GM19452 (cell line): Measurements from ENCODE around the gene SLCO2B1.

Experiments
- ATAC-seq: cut with Tn5 transposase; IDR thresholded peaks from one replicate; pipeline ENCODE4 v1.9.1; 2021; ENCODE audit not compliant: unreplicated experiment

Gene SLCO2B1

GRCh38 chr11:75214843-75215242 lies 63.9 kb downstream of the SLCO2B1 start:
- no peak for ATAC-seq

- ATAC-seq = no peak
Observed at GRCh38 chr11:75219869-75220268, 69.0 kb downstream of the SLCO2B1 start.

DNA sequence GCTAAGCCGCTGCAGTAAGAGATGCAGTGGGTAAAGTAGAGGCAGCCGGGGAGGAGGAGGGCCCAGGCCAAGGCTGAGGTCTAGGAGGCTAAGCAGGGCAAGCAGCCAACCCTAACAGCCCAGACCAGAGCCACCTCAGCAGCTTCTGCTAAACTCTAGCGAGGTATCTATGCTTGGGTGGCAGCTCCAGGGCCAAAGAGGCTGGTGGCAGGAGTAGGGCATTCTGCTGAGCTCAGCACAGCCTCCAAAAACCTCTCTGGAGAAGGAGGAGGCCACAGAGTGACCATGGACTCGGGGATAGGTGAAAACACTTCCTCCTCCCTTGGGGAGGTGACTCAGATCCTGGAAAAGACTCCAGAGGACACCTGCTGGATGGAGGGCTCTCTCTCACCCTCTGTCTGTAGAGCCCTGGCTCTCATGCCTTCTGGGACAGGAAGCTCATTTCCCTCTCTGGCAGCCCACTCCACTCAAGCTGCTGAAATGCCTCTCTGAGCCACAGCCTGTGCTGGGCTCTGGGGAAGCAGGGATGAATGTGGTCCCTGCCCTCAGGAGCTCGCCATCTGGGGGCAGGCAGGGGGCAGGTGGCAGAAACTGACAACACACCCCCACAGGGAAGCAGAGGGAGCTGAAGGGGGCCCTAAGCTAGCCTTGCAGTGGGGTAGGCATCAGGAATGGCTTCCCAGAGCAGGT lies 73.2 kb downstream of the SLCO2B1 start:
- ATAC-seq = no peak

- ATAC-seq = no peak
Observed at GRCh38 chr11:75225794-75226193, 74.9 kb downstream of the SLCO2B1 start.

GRCh38 chr11:75229466-75229865 lies 78.6 kb downstream of the SLCO2B1 start:
- ATAC-seq = no peak

GRCh38 chr11:75230621-75231020 lies 79.7 kb downstream of the SLCO2B1 start:
- ATAC-seq = no peak

DNA sequence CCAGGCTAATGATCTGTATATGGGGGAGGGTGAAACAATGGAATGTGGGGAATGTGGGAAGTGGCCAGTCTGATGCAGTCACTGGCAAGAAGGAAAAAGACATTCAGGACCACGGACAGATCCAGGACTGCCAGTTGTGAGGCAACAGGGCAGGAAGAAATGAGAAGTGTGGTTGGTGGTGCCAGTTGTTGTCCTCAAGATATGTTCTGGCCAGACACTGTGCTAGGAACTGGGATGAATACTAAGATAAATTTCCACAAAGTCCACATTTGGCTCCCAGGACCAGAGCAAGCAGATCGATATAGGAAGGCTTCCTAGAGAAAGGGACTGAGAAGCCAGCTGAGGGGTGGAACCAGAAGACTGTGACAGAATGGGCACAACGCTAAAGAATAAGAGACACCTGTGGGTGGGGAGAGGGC lies 82.9 kb downstream of the SLCO2B1 start:
- no peak for ATAC-seq

DNA sequence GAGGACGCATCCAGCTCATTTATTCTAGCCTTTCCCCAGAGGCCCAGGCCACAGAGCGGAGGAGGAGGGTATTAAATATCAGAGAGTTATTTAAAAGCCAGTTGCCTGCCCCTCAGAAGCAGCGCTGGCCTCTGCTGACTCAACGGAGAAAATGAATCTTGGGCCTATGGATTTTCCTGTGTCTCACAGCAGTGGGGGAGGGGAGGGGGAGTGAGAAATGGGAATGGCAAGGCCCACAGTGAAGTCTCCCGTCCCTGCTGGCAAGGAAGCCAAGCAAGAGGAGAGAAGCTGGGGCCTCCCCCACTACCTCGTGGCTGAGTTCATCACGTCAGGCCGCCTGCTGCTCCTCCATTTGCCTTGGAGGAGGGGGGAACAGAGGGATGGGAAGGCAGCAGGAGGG lies 85.2 kb downstream of the SLCO2B1 start:
- ATAC-seq = no peak

DNA sequence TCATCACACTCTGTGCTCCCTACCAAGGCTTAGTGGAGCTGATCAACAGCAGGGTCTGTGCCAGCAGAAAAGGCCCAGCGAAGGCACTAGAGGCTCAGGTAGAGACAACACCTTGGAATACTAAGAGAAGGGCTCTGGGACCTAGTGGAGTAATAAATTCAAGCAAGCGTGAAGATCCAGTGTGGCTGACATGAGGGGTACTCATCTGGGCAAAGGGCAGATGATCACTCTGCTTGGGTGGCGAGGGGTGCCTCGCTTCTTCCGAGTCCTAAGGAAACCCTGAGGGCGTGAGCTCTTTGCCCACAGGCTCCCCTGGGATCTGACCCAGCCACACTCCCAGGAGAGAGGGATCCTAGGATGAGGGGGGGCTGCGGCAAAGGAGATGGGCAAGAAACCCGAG lies 86.1 kb downstream of the SLCO2B1 start:
- no peak for ATAC-seq

DNA sequence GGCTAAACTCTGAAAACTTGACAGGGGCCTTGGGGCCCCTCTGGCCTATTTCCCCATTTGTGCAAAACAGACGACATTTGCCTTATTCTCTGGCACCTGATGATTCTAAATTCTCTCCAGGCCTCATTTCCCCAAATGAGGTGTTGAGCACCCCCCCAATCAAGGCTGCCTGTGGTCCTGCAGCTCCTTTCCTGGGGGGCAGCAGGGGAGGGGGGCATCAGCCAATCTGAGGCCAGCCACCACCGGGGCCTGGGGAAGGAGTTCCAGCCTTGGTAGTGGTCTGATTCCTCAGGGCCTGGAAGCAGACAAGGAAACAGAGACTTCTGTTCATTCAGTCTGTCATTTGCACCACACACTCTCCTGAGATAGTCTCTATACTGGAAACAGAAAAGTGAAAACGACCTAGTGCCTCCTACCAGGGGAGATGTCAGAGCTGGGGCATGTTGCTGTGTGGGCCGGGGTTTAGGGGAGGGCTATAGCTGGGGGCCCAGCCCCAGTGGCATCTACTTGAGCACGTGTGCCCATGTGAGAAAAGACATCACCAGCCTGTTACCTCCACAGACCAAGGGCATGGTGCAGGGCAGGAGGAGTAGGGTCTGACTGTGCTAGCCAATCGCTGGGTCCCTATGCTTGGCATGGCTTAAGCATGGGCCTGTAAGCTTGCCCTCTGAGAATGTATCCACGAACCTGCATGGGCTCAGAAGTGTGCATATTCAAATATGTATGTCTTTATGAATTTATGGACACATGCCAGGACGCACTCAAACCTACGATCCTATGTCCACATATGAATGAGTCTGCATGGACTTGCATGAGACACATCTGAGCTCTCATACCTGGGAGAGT lies 87.9 kb downstream of the SLCO2B1 start:
- ATAC-seq = no peak

DNA sequence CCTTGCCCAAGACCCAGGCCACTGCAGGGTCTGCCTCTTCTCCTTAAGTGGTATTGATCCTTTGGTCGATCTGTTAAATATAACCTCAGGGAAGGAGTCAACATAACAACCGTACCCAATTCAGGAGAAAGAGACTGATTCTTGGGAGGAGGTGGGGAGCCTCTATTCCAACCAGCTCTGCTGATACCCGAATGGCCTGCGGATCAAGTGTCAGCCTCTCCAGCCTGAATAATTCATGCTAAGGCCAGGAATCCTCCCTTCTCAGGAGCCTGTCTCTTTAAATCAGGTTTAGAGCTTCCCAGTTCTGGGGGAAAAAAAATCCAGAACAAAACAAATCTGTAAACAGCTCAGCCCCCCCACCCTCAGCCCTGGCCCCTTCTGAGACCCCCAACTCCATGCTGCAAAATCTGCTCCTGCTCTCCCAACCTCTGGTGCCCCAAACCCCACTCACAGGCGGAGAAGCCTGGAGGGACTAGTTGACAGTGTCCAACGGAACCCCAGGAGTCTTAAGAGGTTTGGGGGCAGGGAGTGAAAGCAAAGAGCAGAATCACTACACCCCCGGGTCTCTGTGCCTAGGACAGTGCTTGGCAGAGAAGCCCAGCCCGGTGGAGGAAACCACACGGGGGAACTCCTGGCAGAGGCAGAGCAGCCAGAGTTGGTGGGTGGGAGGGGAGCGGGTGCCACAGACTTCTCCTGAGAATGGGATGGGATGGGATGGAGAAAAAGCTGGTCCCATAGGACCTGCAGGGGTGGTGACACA lies 88.8 kb downstream of the SLCO2B1 start:
- no peak for ATAC-seq

DNA sequence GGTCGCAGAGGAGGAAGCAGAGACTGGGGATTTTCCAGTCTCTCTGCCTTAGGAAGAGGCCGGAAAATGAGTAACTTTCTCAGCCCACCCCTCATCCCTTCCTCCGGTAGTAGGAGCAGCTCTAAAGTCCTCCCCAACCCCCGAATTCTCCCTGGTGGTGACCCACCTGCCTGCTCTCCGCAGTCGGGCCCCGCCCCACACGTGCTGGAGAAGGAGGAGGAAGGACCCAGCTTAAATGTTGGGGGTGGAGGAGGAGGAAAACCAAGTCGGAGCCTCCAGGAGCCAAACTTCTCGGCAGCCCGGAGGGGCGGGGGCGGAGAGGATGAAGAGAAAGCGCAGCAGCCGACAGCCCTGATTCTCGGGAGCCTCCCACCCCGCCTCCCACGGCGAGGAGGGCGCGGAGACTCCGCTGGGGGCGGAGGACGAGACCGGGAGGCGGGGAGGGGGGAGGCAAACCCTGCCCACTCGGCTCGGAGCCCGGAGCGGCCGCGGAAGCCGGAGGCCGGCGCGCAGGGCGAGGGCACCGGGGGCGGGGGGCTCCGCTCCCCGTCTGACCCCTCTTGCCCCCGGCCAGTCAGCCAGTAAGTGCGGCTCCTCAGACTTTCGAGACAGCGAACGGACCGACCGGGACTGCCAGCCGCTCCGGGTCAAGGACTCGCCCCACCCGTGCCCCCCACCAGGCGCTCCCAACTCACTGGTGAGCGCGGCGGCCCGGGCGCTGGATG lies 89.6 kb downstream of the SLCO2B1 start, which contains the start of gene TPBGL:
Gene TPBGL, plus strand, starts transcription at position 464 of the 725 bp plus-strand sequence. CDS start 276 bp downstream, outside the sequence.
- ATAC-seq = no peak

GRCh38 chr11:75241036-75241905 lies 90.4 kb downstream of the SLCO2B1 start:
- ATAC-seq = peak; percentile 91

GRCh38 chr11:75241906-75242644 lies 91.2 kb downstream of the SLCO2B1 start:
- no peak for ATAC-seq

DNA sequence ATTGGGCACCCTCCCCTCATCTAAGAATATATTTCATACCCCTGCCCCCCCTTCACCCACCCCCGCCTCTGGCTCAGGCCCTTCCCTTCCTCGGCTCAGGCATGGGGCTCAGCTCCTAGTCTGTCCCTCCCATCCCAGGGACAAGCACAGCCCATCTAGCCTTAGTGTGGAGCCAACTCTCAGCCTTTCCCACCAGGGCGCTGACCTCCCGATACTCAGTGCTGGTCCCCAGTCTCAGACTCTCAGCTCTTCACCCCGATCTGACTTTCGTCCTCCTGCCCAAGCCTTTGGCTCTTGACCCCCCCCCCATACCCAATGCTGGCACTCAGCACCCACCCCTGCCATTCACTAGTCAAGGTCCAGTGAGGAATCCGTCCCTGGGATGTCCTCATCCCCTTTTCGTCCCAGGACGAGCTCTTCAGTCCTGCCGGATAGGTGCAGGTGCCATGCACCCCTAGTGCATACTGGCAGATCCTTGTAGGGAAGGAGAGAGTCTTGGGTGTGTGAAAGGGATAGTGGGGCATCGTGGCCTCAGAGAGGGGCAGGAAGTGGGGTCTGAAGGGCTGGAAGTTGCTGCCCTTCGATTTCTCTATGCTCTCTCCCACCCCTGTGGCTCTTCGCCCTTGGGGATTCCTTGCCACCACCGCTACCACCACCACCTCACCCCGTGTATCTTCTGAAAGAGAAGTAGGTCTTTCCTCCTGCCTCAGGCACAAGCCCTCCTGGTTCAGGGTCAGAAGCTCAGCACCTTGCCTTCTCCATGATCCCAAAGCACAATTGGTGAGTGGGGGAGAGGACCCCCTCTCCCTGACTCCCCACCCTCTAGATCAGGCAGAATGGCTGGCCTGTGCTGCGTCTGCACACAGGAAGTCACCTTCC lies 92.1 kb downstream of the SLCO2B1 start:
- ATAC-seq = no peak

- ATAC-seq = no peak
Observed at GRCh38 chr11:75244052-75244814, 93.3 kb downstream of the SLCO2B1 start.

GRCh38 chr11:75245356-75246005 lies 94.6 kb downstream of the SLCO2B1 start:
- ATAC-seq = no peak
